Keratinocyte (primary cell): ENCODE data around the gene GNG10. TPM values are rescaled to one million over a fixed set of nuclear protein-coding genes. Genes with fewer than 3 reads are reported as not detected.

Source experiments
- DNase-seq: peaks from one replicate; pipeline ENCODE4 v3.0.0-alpha.2; 2011; ENCODE audit warnings: low read depth, missing footprints, low spot score
- FAIRE-seq: peaks from 2 replicates; lab custom pipeline; 2011; peaks lifted over from hg19 to GRCh38; lab: Jason Lieb, UNC
- H2AFZ ChIP-seq: 2 replicates; pipeline ENCODE4 v1.6.0; 2012; ENCODE audit warnings: low read length, control low read depth, inconsistent platforms; ENCODE audit not compliant: control insufficient read depth
- H3K27ac ChIP-seq: 2 replicates; pipeline ENCODE4 v1.5.1; 2011; ENCODE audit warnings: low read length; ENCODE audit not compliant: control insufficient read depth, insufficient read depth
- H3K27me3 ChIP-seq: 3 replicates; pipeline ENCODE4 v1.6.0; 2011; ENCODE audit warnings: low read length; ENCODE audit not compliant: control insufficient read depth, insufficient read depth; ENCODE audit errors: extremely low read depth
- H3K36me3 ChIP-seq, 2 experiments: 2 replicates in 1 of 2; 3 replicates in 1 of 2; pipeline ENCODE4 v1.5.1; 2011; ENCODE audit warnings: low read length in 2 of 2, mild to moderate bottlenecking in 1 of 2; ENCODE audit not compliant: control insufficient read depth in 2 of 2, insufficient read depth in 2 of 2; ENCODE audit errors: extremely low read depth in 1 of 2
- H3K4me1 ChIP-seq: 3 replicates; pipeline ENCODE4 v1.5.1; 2011; ENCODE audit warnings: low read length; ENCODE audit not compliant: control insufficient read depth, insufficient read depth; ENCODE audit errors: extremely low read depth
- H3K4me2 ChIP-seq: 3 replicates; pipeline ENCODE4 v1.6.0; 2011; ENCODE audit warnings: low read depth, low read length; ENCODE audit not compliant: control insufficient read depth, insufficient read depth; ENCODE audit errors: extremely low read depth
- H3K4me3 ChIP-seq, 3 experiments: fragments of 200-600 bp in 1 of 3; sonication (generic) in 1 of 3; 2 replicates in 2 of 3; 3 replicates in 1 of 3; pipeline ENCODE4 v1.5.1; 2011 to 2016; ENCODE audit warnings: low read length in 3 of 3, mild to moderate bottlenecking in 3 of 3, control low read depth in 2 of 3, inconsistent platforms in 1 of 3, low read depth in 1 of 3, mixed read lengths in 1 of 3, mixed run types in 1 of 3, moderate library complexity in 1 of 3; ENCODE audit not compliant: control insufficient read depth in 2 of 3, insufficient read depth in 2 of 3; ENCODE audit errors: extremely low read depth in 1 of 3
- H3K79me2 ChIP-seq: 2 replicates; pipeline ENCODE4 v1.6.0; 2012; ENCODE audit warnings: low read length; ENCODE audit not compliant: control insufficient read depth, insufficient read depth
- H3K9ac ChIP-seq: 3 replicates; pipeline ENCODE4 v1.6.0; 2011; ENCODE audit warnings: low read length; ENCODE audit not compliant: control insufficient read depth, insufficient read depth; ENCODE audit errors: extremely low read depth
- H3K9me1 ChIP-seq: 3 replicates; pipeline ENCODE4 v1.6.0; 2011; ENCODE audit warnings: low read length; ENCODE audit not compliant: control insufficient read depth, insufficient read depth; ENCODE audit errors: extremely low read depth
- H3K9me3 ChIP-seq: 2 replicates; pipeline ENCODE4 v1.5.1; 2012; ENCODE audit warnings: low read depth, low read length; ENCODE audit not compliant: control insufficient read depth
- H4K20me1 ChIP-seq: 3 replicates; pipeline ENCODE4 v1.6.0; 2011; ENCODE audit warnings: low read length; ENCODE audit not compliant: control insufficient read depth, insufficient read depth; ENCODE audit errors: extremely low read depth
- CTCF ChIP-seq, 3 experiments: IDR thresholded peaks in 1 of 3; conservative IDR thresholded peaks in 1 of 3; optimal IDR thresholded peaks in 1 of 3; 2 replicates in 2 of 3; 3 replicates in 1 of 3; pipeline versions ENCODE3 to v1.5.1; 2011; ENCODE audit warnings: low read length in 3 of 3, mild to moderate bottlenecking in 3 of 3, moderate library complexity in 2 of 3, control low read depth in 1 of 3, inconsistent platforms in 1 of 3; ENCODE audit not compliant: insufficient read depth in 2 of 3; ENCODE audit errors: extremely low read depth in 1 of 3
- EZH2 ChIP-seq: IDR thresholded peaks from one replicate; pipeline ENCODE4 v1.6.1; 2012; ENCODE audit warnings: inconsistent platforms, mild to moderate bottlenecking, low read length, moderate library complexity
- dilution Hi-C: fragments of 300-500 bp; cut with MboI; formaldehyde crosslinking; loops from one replicate; pipeline ENCODE4 v1.7.0; 2020; ENCODE audit warnings: low sequenced_read_pairs; ENCODE audit not compliant: extremely low pct_ligation_motif_present
- polyA plus RNA-seq, 5 experiments: library from polyadenylated mRNA; depleted of rRNA in 3 of 5; stranded (reverse) in 3 of 5; stranded (forward) in 1 of 5; unstranded in 1 of 5; fragments of >200 nt; gene quantifications; 1 replicate in 1 of 5; 2 replicates in 3 of 5; 3 replicates in 1 of 5; pipeline versions ENCODE4 v1.2.1 to v1.2.3, GENCODE V29; 2011 to 2012; ENCODE audit warnings: missing spikeins in 2 of 5, low read depth in 1 of 5, low replicate concordance in 1 of 5

The GNG10 gene
- polyA plus RNA-seq, 1 donor (not counting 4 experiments of a cell fraction or from before 2014, with no cell fraction given), result 89.8 TPM

- dilution Hi-C loops, result no loop called here
- no peaks in the 10 kb centered on the region for H3K9me1 ChIP-seq
- H3K9me3 ChIP-seq, result no peaks in the 10 kb centered on the region
- no peak overlapping the region for H3K4me3 ChIP-seq
- DNase-seq (no peak), FAIRE-seq (no peak)
- H3K79me2 ChIP-seq, result no peaks in the 10 kb centered on the region
- H3K36me3 ChIP-seq, result peaks cover 0 to 5% of the 10 kb centered on the region in 2 experiments
- H3K4me2 ChIP-seq, result no peak overlapping the region
- TF ChIP-seq CTCF (optimal IDR thresholded peaks at IDR 0.05 in 1 of 3, IDR thresholded peaks at IDR 0.05 in 1 of 3, conservative IDR thresholded peaks at IDR 0.05 in 1 of 3; ENCODE audit: extremely low read depth in 1 of 3, insufficient read depth in 2 of 3, low read length in 3 of 3) (no peak), EZH2 (no peak)
- H3K4me1 ChIP-seq, result no peaks in the 10 kb centered on the region
- H3K27ac ChIP-seq, result no peak overlapping the region
- no peak overlapping the region for H3K9ac ChIP-seq
- no peaks in the 10 kb centered on the region for H4K20me1 ChIP-seq
- no peak overlapping the region for H2AFZ ChIP-seq
- H3K27me3 ChIP-seq, result no peaks in the 10 kb centered on the region
These were observed 14.7 kb downstream of the GNG10 start for GRCh38 chr9:111676116-111676515.

GRCh38 chr9:111678293-111678692 is 16.9 kb downstream of the GNG10 start:
- H3K4me1 ChIP-seq, result no peaks in the 10 kb centered on the region
- H3K4me2 ChIP-seq, result no peak overlapping the region
- no peak overlapping the region for H2AFZ ChIP-seq
- no peaks in the 10 kb centered on the region for H3K79me2 ChIP-seq
- DNase-seq (no peak), FAIRE-seq (no peak)
- no peaks in the 10 kb centered on the region for H3K27me3 ChIP-seq
- TF ChIP-seq EZH2, result no peak
- TF ChIP-seq CTCF (optimal IDR thresholded peaks at IDR 0.05 in 1 of 3, IDR thresholded peaks at IDR 0.05 in 1 of 3, conservative IDR thresholded peaks at IDR 0.05 in 1 of 3; ENCODE audit: extremely low read depth in 1 of 3, insufficient read depth in 2 of 3, low read length in 3 of 3), result no peak
- H3K9me1 ChIP-seq, result no peaks in the 10 kb centered on the region
- peaks cover 0 to 5% of the 10 kb centered on the region in 2 experiments for H3K36me3 ChIP-seq
- no peaks in the 10 kb centered on the region for H4K20me1 ChIP-seq
- dilution Hi-C loops, result no loop called here
- H3K4me3 ChIP-seq, result no peak overlapping the region
- H3K27ac ChIP-seq, result no peak overlapping the region
- H3K9me3 ChIP-seq, result no peaks in the 10 kb centered on the region
- no peak overlapping the region for H3K9ac ChIP-seq
